GM23338 (cell line): ENCODE data around the gene LEMD2. TPM values are rescaled to one million over a fixed set of nuclear protein-coding genes. Genes with fewer than 3 reads are reported as not detected.
A peak's percentile ranks its signal among the peaks of the same experiment; 100 is the strongest.

Experiments used
- ATAC-seq: fragments of 200-7000 bp; cut with Tn5 transposase; 3 replicates; pipeline ENCODE4 v1.9.1; 2020
- DNase-seq: peaks from one replicate; pipeline ENCODE4 v3.0.0-alpha.2; 2015; ENCODE audit warnings: low spot score
- H2AFZ ChIP-seq: fragments of 200-600 bp; sonication (generic); 2 replicates; pipeline ENCODE4 v1.8.0; 2016; ENCODE audit warnings: antibody characterized with exemption, mild to moderate bottlenecking, moderate library complexity
- H3F3A ChIP-seq: fragments of 200-600 bp; sonication (generic); replicated peaks from 2 replicates; pipeline ENCODE4 v1.8.0; 2017; ENCODE audit warnings: antibody characterized with exemption, mixed run types, low read depth
- H3K27ac ChIP-seq: fragments of 200-600 bp; sonication (generic); 2 replicates; pipeline ENCODE4 v1.6.1; 2016; ENCODE audit warnings: low read depth
- H3K27me3 ChIP-seq: fragments of 200-600 bp; sonication (generic); 2 replicates; pipeline ENCODE4 v1.8.0; 2016; ENCODE audit warnings: mild to moderate bottlenecking, mixed run types, moderate library complexity; ENCODE audit not compliant: insufficient read depth
- H3K36me3 ChIP-seq: fragments of 200-600 bp; sonication (generic); 2 replicates; pipeline ENCODE4 v1.8.0; 2016; ENCODE audit warnings: mild to moderate bottlenecking; ENCODE audit not compliant: insufficient read depth
- H3K4me1 ChIP-seq: fragments of 200-600 bp; sonication (generic); 2 replicates; pipeline ENCODE4 v1.8.0; 2016; ENCODE audit warnings: mild to moderate bottlenecking, moderate library complexity; ENCODE audit not compliant: insufficient read depth
- H3K4me2 ChIP-seq: fragments of 200-600 bp; sonication (generic); 2 replicates; pipeline ENCODE4 v1.7.1; 2017; ENCODE audit warnings: mixed run types
- H3K4me3 ChIP-seq: fragments of 200-600 bp; sonication (generic); 2 replicates; pipeline ENCODE4 v1.6.1; 2016; ENCODE audit warnings: mixed run types
- H3K79me2 ChIP-seq: fragments of 200-600 bp; sonication (generic); replicated peaks from 2 replicates; pipeline ENCODE4 v1.8.0; 2017; ENCODE audit warnings: mild to moderate bottlenecking; ENCODE audit not compliant: insufficient read depth
- H3K9me2 ChIP-seq: fragments of 200-600 bp; sonication (generic); 2 replicates; pipeline ENCODE4 v1.8.0; 2017; ENCODE audit not compliant: insufficient read depth
- H4K20me1 ChIP-seq: fragments of 200-600 bp; sonication (generic); replicated peaks from 2 replicates; pipeline ENCODE4 v1.8.0; 2017; ENCODE audit warnings: mild to moderate bottlenecking; ENCODE audit not compliant: insufficient read depth
- H3K27ac Mint-ChIP-seq: 2 replicates; pipeline ENCODE4 v1.8.0; 2020; ENCODE audit warnings: inconsistent platforms, mild to moderate bottlenecking, moderate library complexity, mixed read lengths
- H3K27me3 Mint-ChIP-seq: 3 replicates; pipeline ENCODE4 v1.8.0; 2022; ENCODE audit warnings: low read depth, mild to moderate bottlenecking, moderate library complexity, mixed read lengths, inconsistent platforms; ENCODE audit not compliant: insufficient read depth, poor library complexity
- H3K36me3 Mint-ChIP-seq: 3 replicates; pipeline ENCODE4 v1.8.0; 2021; ENCODE audit warnings: low read depth, mild to moderate bottlenecking, inconsistent platforms, moderate library complexity, mixed read lengths
- H3K4me1 Mint-ChIP-seq: 3 replicates; pipeline ENCODE4 v1.8.0; 2020; ENCODE audit warnings: mild to moderate bottlenecking, inconsistent platforms, mixed read lengths
- H3K4me3 Mint-ChIP-seq: 3 replicates; pipeline ENCODE4 v1.8.0; 2021; ENCODE audit warnings: moderate library complexity, mild to moderate bottlenecking, inconsistent platforms, mixed read lengths
- H3K9me3 Mint-ChIP-seq: 3 replicates; pipeline ENCODE4 v1.8.0; 2020; ENCODE audit warnings: moderate library complexity, mild to moderate bottlenecking, inconsistent platforms, mixed read lengths
- CREB1 ChIP-seq: fragments of 250-450 bp; sonication (Bioruptor Pico); IDR thresholded peaks from 2 replicates; pipeline ENCODE4 v1.5.0; 2020; ENCODE audit warnings: low read depth, mild to moderate bottlenecking, moderate library complexity
- EZH2 ChIP-seq: fragments of 200-600 bp; sonication (generic); IDR thresholded peaks from one replicate; pipeline ENCODE4 v1.8.0; 2017; ENCODE audit warnings: antibody characterized with exemption, mild to moderate bottlenecking, low read depth; ENCODE audit not compliant: unreplicated experiment
- EZH2phosphoT487 ChIP-seq: fragments of 200-600 bp; sonication (generic); IDR thresholded peaks from one replicate; pipeline ENCODE4 v1.8.1; 2018; ENCODE audit warnings: antibody characterized with exemption; ENCODE audit not compliant: unreplicated experiment
- JUNB ChIP-seq: IDR thresholded peaks from one replicate; pipeline ENCODE4 v1.6.1; 2016; ENCODE audit warnings: antibody characterized with exemption; ENCODE audit not compliant: unreplicated experiment
- NANOG ChIP-seq: IDR thresholded peaks from 2 replicates; pipeline ENCODE4 v1.6.1; 2016; ENCODE audit warnings: antibody characterized with exemption, borderline replicate concordance
- POLR2AphosphoS5 ChIP-seq: IDR thresholded peaks from 2 replicates; pipeline ENCODE4 v1.6.1; 2016; ENCODE audit warnings: antibody characterized with exemption, low read depth
- STAT1 ChIP-seq: IDR thresholded peaks from one replicate; pipeline ENCODE4 v1.6.1; 2016; ENCODE audit warnings: antibody characterized with exemption; ENCODE audit not compliant: unreplicated experiment
- ZNF114 ChIP-seq: fragments of 250-450 bp; sonication (Bioruptor Pico); IDR thresholded peaks from 2 replicates; pipeline ENCODE4 v1.5.0; 2020; ENCODE audit warnings: mild to moderate bottlenecking, moderate library complexity
- ZNF331 ChIP-seq: fragments of 250-450 bp; sonication (Bioruptor Pico); IDR thresholded peaks from 2 replicates; pipeline ENCODE4 v1.5.0; 2020; ENCODE audit warnings: low read depth, mild to moderate bottlenecking, moderate library complexity
- polyA plus RNA-seq: library from polyadenylated mRNA; unstranded; fragments of >200 nt; fragmentation: Nextera tagmentation; extraction: Ambion mirVana; gene quantifications from 2 replicates; pipeline ENCODE4 v1.2.1, GENCODE V29; 2016
- total RNA-seq: library from RNA; depleted of rRNA; stranded (reverse); fragments of >200 nt; shearing (Covaris generic); gene quantifications from 2 replicates; pipeline ENCODE4 v1.2.3, GENCODE V29; 2014
- TF ChIP-seq, protein P1 (sequence below): IDR thresholded peaks from one replicate; pipeline ENCODE4 v1.6.1; 2018; ENCODE audit warnings: antibody characterized with exemption; ENCODE audit not compliant: unreplicated experiment
- TF ChIP-seq, protein P2 (sequence below), 2 experiments: fragments of 200-600 bp in 1 of 2; sonication (generic) in 1 of 2; conservative IDR thresholded peaks; 2 replicates each; pipeline versions ENCODE4 v1.5.1 to v1.6.1; 2016 to 2017; ENCODE audit warnings: antibody characterized with exemption in 2 of 2, low read depth in 2 of 2, mild to moderate bottlenecking in 2 of 2, moderate library complexity in 1 of 2
- TF ChIP-seq, protein P3 (sequence below): fragments of 250-450 bp; sonication (Bioruptor Pico); IDR thresholded peaks from 2 replicates; pipeline ENCODE4 v1.5.0; 2020; ENCODE audit warnings: mild to moderate bottlenecking, moderate library complexity

Gene LEMD2
- total and polyA plus RNA-seq, 2 experiments from 2014 or later = 28.6 to 64.7 TPM

DNA sequence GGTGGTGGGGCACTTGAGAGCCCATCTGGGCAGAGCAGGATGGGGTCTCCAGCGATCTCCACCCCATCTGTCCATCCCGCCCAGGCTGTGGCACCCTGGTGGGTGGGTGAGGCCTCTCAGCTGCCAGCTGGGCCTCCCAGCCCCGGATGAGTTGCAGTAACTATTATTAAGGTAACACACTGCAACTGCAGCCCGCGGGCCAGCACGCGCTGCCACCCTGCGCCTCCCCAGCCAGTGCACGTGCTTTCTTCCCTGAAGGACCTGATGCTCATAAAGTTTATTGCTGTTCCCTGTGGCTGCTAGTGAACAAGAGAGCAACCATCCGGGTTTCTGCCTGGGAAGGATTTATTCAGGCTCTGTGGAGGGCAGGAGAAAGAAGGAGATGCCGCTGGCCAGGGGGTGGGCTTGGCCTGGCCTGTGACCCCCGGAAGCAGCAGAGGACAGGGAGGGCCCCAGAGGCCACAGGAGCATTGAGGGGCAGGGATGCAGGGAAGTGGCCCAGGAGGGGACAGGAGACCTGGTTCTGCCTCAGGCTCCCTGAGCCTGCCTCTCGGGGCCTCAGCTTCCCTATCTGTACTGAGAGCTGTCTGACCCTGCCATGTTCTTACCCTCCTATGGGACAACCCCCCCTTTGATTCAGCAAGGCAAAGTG lies 43.9 kb downstream of the LEMD2 start:
- peak; percentile 10 for ATAC-seq
- H3K4me1 ChIP-seq = peaks cover 20% of the 10 kb centered on the region

More for the DNA sequence above, 43.9 kb downstream of the LEMD2 start:
- Mint-ChIP-seq H3K4me1 (peaks cover 43% of the 10 kb centered on the region), H3K27me3 (peaks cover 11% of the 10 kb centered on the region), H3K9me3 (no peaks in the 10 kb centered on the region), H3K4me3 (no peak overlapping the region), H3K36me3 (no peaks in the 10 kb centered on the region), H3K27ac (peak overlapping the region; percentile 66; the same call in 1 of the 2 replicates)
- no peak overlapping the region for H3K27ac ChIP-seq
- no peaks in the 10 kb centered on the region for H3K79me2 ChIP-seq
- H3K4me3 ChIP-seq = no peak overlapping the region
- H3K36me3 ChIP-seq = no peaks in the 10 kb centered on the region
- no peak for DNase-seq
- no peaks in the 10 kb centered on the region for H4K20me1 ChIP-seq
- no peaks in the 10 kb centered on the region for H3F3A ChIP-seq
- H3K4me2 ChIP-seq = no peak overlapping the region
- no peaks in the 10 kb centered on the region for H3K27me3 ChIP-seq
- TF ChIP-seq EZH2 (no peak), NANOG (no peak), ZNF114 (CRISPR knock-in tag) (no peak), JUNB (no peak), EZH2phosphoT487 (no peak), STAT1 (no peak), CREB1 (CRISPR knock-in tag) (no peak), ZNF331 (CRISPR knock-in tag) (no peak), POLR2AphosphoS5 (no peak)
- TF ChIP-seq, protein P1, sequence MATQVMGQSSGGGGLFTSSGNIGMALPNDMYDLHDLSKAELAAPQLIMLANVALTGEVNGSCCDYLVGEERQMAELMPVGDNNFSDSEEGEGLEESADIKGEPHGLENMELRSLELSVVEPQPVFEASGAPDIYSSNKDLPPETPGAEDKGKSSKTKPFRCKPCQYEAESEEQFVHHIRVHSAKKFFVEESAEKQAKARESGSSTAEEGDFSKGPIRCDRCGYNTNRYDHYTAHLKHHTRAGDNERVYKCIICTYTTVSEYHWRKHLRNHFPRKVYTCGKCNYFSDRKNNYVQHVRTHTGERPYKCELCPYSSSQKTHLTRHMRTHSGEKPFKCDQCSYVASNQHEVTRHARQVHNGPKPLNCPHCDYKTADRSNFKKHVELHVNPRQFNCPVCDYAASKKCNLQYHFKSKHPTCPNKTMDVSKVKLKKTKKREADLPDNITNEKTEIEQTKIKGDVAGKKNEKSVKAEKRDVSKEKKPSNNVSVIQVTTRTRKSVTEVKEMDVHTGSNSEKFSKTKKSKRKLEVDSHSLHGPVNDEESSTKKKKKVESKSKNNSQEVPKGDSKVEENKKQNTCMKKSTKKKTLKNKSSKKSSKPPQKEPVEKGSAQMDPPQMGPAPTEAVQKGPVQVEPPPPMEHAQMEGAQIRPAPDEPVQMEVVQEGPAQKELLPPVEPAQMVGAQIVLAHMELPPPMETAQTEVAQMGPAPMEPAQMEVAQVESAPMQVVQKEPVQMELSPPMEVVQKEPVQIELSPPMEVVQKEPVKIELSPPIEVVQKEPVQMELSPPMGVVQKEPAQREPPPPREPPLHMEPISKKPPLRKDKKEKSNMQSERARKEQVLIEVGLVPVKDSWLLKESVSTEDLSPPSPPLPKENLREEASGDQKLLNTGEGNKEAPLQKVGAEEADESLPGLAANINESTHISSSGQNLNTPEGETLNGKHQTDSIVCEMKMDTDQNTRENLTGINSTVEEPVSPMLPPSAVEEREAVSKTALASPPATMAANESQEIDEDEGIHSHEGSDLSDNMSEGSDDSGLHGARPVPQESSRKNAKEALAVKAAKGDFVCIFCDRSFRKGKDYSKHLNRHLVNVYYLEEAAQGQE = no peak
- TF ChIP-seq, protein P2, sequence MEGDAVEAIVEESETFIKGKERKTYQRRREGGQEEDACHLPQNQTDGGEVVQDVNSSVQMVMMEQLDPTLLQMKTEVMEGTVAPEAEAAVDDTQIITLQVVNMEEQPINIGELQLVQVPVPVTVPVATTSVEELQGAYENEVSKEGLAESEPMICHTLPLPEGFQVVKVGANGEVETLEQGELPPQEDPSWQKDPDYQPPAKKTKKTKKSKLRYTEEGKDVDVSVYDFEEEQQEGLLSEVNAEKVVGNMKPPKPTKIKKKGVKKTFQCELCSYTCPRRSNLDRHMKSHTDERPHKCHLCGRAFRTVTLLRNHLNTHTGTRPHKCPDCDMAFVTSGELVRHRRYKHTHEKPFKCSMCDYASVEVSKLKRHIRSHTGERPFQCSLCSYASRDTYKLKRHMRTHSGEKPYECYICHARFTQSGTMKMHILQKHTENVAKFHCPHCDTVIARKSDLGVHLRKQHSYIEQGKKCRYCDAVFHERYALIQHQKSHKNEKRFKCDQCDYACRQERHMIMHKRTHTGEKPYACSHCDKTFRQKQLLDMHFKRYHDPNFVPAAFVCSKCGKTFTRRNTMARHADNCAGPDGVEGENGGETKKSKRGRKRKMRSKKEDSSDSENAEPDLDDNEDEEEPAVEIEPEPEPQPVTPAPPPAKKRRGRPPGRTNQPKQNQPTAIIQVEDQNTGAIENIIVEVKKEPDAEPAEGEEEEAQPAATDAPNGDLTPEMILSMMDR (conservative IDR thresholded peaks at IDR 0.05; ENCODE audit: low read depth in 2 of 2) = no peak
- TF ChIP-seq, protein P3, sequence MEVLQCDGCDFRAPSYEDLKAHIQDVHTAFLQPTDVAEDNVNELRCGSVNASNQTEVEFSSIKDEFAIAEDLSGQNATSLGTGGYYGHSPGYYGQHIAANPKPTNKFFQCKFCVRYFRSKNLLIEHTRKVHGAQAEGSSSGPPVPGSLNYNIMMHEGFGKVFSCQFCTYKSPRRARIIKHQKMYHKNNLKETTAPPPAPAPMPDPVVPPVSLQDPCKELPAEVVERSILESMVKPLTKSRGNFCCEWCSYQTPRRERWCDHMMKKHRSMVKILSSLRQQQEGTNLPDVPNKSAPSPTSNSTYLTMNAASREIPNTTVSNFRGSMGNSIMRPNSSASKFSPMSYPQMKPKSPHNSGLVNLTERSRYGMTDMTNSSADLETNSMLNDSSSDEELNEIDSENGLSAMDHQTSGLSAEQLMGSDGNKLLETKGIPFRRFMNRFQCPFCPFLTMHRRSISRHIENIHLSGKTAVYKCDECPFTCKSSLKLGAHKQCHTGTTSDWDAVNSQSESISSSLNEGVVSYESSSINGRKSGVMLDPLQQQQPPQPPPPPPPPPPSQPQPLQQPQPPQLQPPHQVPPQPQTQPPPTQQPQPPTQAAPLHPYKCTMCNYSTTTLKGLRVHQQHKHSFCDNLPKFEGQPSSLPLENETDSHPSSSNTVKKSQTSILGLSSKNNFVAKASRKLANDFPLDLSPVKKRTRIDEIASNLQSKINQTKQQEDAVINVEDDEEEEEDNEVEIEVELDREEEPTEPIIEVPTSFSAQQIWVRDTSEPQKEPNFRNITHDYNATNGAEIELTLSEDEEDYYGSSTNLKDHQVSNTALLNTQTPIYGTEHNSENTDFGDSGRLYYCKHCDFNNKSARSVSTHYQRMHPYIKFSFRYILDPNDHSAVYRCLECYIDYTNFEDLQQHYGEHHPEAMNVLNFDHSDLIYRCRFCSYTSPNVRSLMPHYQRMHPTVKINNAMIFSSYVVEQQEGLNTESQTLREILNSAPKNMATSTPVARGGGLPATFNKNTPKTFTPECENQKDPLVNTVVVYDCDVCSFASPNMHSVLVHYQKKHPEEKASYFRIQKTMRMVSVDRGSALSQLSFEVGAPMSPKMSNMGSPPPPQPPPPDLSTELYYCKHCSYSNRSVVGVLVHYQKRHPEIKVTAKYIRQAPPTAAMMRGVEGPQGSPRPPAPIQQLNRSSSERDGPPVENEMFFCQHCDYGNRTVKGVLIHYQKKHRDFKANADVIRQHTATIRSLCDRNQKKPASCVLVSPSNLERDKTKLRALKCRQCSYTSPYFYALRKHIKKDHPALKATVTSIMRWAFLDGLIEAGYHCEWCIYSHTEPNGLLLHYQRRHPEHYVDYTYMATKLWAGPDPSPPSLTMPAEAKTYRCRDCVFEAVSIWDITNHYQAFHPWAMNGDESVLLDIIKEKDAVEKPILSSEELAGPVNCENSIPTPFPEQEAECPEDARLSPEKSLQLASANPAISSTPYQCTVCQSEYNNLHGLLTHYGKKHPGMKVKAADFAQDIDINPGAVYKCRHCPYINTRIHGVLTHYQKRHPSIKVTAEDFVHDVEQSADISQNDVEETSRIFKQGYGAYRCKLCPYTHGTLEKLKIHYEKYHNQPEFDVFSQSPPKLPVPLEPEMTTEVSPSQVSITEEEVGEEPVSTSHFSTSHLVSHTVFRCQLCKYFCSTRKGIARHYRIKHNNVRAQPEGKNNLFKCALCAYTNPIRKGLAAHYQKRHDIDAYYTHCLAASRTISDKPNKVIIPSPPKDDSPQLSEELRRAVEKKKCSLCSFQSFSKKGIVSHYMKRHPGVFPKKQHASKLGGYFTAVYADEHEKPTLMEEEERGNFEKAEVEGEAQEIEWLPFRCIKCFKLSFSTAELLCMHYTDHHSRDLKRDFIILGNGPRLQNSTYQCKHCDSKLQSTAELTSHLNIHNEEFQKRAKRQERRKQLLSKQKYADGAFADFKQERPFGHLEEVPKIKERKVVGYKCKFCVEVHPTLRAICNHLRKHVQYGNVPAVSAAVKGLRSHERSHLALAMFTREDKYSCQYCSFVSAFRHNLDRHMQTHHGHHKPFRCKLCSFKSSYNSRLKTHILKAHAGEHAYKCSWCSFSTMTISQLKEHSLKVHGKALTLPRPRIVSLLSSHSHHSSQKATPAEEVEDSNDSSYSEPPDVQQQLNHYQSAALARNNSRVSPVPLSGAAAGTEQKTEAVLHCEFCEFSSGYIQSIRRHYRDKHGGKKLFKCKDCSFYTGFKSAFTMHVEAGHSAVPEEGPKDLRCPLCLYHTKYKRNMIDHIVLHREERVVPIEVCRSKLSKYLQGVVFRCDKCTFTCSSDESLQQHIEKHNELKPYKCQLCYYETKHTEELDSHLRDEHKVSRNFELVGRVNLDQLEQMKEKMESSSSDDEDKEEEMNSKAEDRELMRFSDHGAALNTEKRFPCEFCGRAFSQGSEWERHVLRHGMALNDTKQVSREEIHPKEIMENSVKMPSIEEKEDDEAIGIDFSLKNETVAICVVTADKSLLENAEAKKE (CRISPR knock-in tag) = no peak
- H2AFZ ChIP-seq = peak overlapping the region; percentile 81
- H3K9me2 ChIP-seq = no peaks in the 10 kb centered on the region
